ENCODE results near the gene GALNT10. TPM values are rescaled to one million over a fixed set of nuclear protein-coding genes. Genes with fewer than 3 reads are reported as not detected.
"Not testable (repeated sequence)": the region's sequence is repeated elsewhere in the genome, so short reads cannot be mapped to it uniquely, and the experiment has no call there.

GALNT10 gene
- total and polyA plus RNA-seq, 9 of the 15 experiments (the other 6 are each of a cell fraction or from before 2014, with no cell fraction given), result 4.6 to 37.1 (median 13.3) TPM

- H3K4me3 ChIP-seq; H3K27ac ChIP-seq (ENCODE audit: extremely low read depth, low read depth, low read length); intact Hi-C loops (cut with micrococcal nuclease); H3K9me3 ChIP-seq (replicated peaks; ENCODE audit: control insufficient read depth, insufficient read depth, low read depth, low read length); BruUV-seq (replicated peaks); ATAC-seq; POLR2A ChIA-PET; H2AFZ ChIP-seq (ENCODE audit: low read depth, low read length); H3K9me1 ChIP-seq (ENCODE audit: control insufficient read depth, insufficient read depth, low read length); H3K9ac ChIP-seq (ENCODE audit: insufficient read depth in 1 of 2, low read depth in 2 of 2, low read length in 2 of 2); H3K4me2 ChIP-seq (ENCODE audit: insufficient read depth, low read length); H4K20me1 ChIP-seq (replicated peaks; ENCODE audit: control insufficient read depth, insufficient read depth, low read length); in situ Hi-C loops (cut with MboI); DNase-seq (ENCODE audit: extremely low read depth in 1 of 4, low spot score in 3 of 4); H3K79me2 ChIP-seq (ENCODE audit: control insufficient read depth, insufficient read depth, low read length); FAIRE-seq; H3K27me3 ChIP-seq (ENCODE audit: control insufficient read depth in 2 of 2, insufficient read depth in 2 of 2, low read length in 2 of 2); CTCF ChIA-PET (ENCODE audit: low intra/inter-chr PET ratio); H3K36me3 ChIP-seq (ENCODE audit: control insufficient read depth, insufficient read depth, low read length): not testable (repeated sequence)
- WGBS (ENCODE audit: insufficient coverage, low coverage, missing lambda C conversion rate), result 50% methylated on average over 1 of the region's 7 CpGs
- peak; percentile 48 for TF ChIP-seq CEBPB (tag; IDR thresholded peaks at IDR 0.05)
- H3K4me1 ChIP-seq (replicated peaks in 1 of 2; ENCODE audit: control insufficient read depth in 2 of 2, insufficient read depth in 2 of 2, low read length in 2 of 2), result peaks cover 0 to 17% of the 10 kb centered on the region in 2 experiments; a peak in 3 of 5 replicates
Observed at GRCh38 chr5:154360241-154360640, 169.7 kb downstream of the GALNT10 start.

GRCh38 chr5:154363411-154363810 is 172.9 kb downstream of the GALNT10 start:
- Histone ChIP-seq H3K27ac (ENCODE audit: extremely low read depth, low read depth, low read length) (no peak overlapping the region), H3K9me3 (replicated peaks; ENCODE audit: control insufficient read depth, insufficient read depth, low read depth, low read length) (no peaks in the 10 kb centered on the region), H3K4me3 (no peak overlapping the region), H3K9ac (ENCODE audit: insufficient read depth in 1 of 2, low read depth in 2 of 2, low read length in 2 of 2) (no peak overlapping the region), H3K36me3 (ENCODE audit: control insufficient read depth, insufficient read depth, low read length) (no peaks in the 10 kb centered on the region), H3K4me1 (replicated peaks in 1 of 2; ENCODE audit: control insufficient read depth in 2 of 2, insufficient read depth in 2 of 2, low read length in 2 of 2) (peaks cover 0 to 3% of the 10 kb centered on the region in 2 experiments; a peak in 2 of 5 replicates), H3K4me2 (ENCODE audit: insufficient read depth, low read length) (no peak overlapping the region), H3K27me3 (ENCODE audit: control insufficient read depth in 2 of 2, insufficient read depth in 2 of 2, low read length in 2 of 2) (no peaks in the 10 kb centered on the region), H3K9me1 (ENCODE audit: control insufficient read depth, insufficient read depth, low read length) (no peaks in the 10 kb centered on the region), H3K79me2 (ENCODE audit: control insufficient read depth, insufficient read depth, low read length) (no peaks in the 10 kb centered on the region), H2AFZ (ENCODE audit: low read depth, low read length) (no peak overlapping the region), H4K20me1 (replicated peaks; ENCODE audit: control insufficient read depth, insufficient read depth, low read length) (no peaks in the 10 kb centered on the region)
- POLR2A ChIA-PET, result no interaction called here
- DNase-seq (ENCODE audit: extremely low read depth in 1 of 4, low spot score in 3 of 4), result no peak
- CTCF ChIA-PET (ENCODE audit: low intra/inter-chr PET ratio), result no interaction called here
- 57% methylated on average over 3 of the region's 4 CpGs for WGBS (ENCODE audit: insufficient coverage, low coverage, missing lambda C conversion rate)
- no peak for TF ChIP-seq MLLT1 (IDR thresholded peaks at IDR 0.05)
- peak; percentile 61 for TF ChIP-seq RBM25 (IDR thresholded peaks at IDR 0.05; ENCODE audit: low read depth, low read length, severe bottlenecking)
- FAIRE-seq, result no peak
- no peak for ATAC-seq
- intact Hi-C loops (cut with micrococcal nuclease), result no loop called here
- in situ Hi-C loops (cut with MboI), result no loop called here
- no TSS peak for BruUV-seq (replicated peaks)

Data from K562 (cell line).